C4-2B (cell line): ENCODE results near the gene HYAL1.

Source experiments
- H3K27ac ChIP-seq: fragments of 450-650 bp; 2 replicates; pipeline ENCODE4 v1.5.1; 2017
- CTCF ChIP-seq: fragments of 450-650 bp; conservative IDR thresholded peaks from 2 replicates; pipeline ENCODE4 v1.5.1; 2017; ENCODE audit warnings: mild to moderate bottlenecking
- ZFX ChIP-seq: fragments of 450-650 bp; IDR thresholded peaks from 2 replicates; pipeline ENCODE4 v1.6.1; 2017

HYAL1 gene

GRCh38 chr3:50333744-50334328, 30.5 kb upstream of the HYAL1 start:
- TF ChIP-seq ZFX (no peak), CTCF (no peak)
- peak overlapping the region; percentile 97 for H3K27ac ChIP-seq

- TF ChIP-seq CTCF (no peak), ZFX (no peak)
- no peak overlapping the region for H3K27ac ChIP-seq
These were observed 28.1 kb upstream of the HYAL1 start for GRCh38 chr3:50331364-50331907.

GRCh38 chr3:50330330-50330729, 27.0 kb upstream of the HYAL1 start:
- H3K27ac ChIP-seq = no peak overlapping the region
- TF ChIP-seq CTCF (no peak), ZFX (no peak)

GRCh38 chr3:50327943-50328691, 24.7 kb upstream of the HYAL1 start, which contains the start of gene TUSC2:
TSS of gene TUSC2 (minus strand) at chr3:50328223. CDS start at chr3:50328099, 124 bp downstream.
- H3K27ac ChIP-seq = peak within 1 kb of the TSS; percentile 80
- no peak for TF ChIP-seq CTCF
- peak; percentile 40; the same call in 1 of the 2 replicates for TF ChIP-seq ZFX

- H3K27ac ChIP-seq = peak overlapping the region; percentile 80
- TF ChIP-seq CTCF (no peak), ZFX (no peak)
These were observed 23.8 kb upstream of the HYAL1 start for GRCh38 chr3:50327129-50327528.

GRCh38 chr3:50326182-50326541, 22.8 kb upstream of the HYAL1 start:
- H3K27ac ChIP-seq = no peak overlapping the region
- no peak for TF ChIP-seq CTCF
- no peak for TF ChIP-seq ZFX

GRCh38 chr3:50325497-50326181, 22.3 kb upstream of the HYAL1 start:
- TF ChIP-seq ZFX (no peak), CTCF (no peak)
- no peak overlapping the region for H3K27ac ChIP-seq
